SK-N-SH treated with all-trans-retinoic acid at 6 μM for 48 hours (cell line): ENCODE data around the gene MEGF9.

Source experiments
- ATAC-seq: fragments of 200-7000 bp; cut with Tn5 transposase; 3 replicates; pipeline ENCODE4 v1.9.1; 2020; ENCODE audit warnings: mild to moderate bottlenecking, moderate library complexity
- ARNTL ChIP-seq: fragments of 450-650 bp; formaldehyde crosslinking; IDR thresholded peaks from 2 replicates; pipeline ENCODE4 v1.5.0; 2020; ENCODE audit warnings: low read depth, mild to moderate bottlenecking, moderate library complexity, borderline replicate concordance
- BACH2 ChIP-seq: fragments of 250-450 bp; sonication (Bioruptor Pico); IDR thresholded peaks from 2 replicates; pipeline ENCODE4 v1.9.0; 2021; ENCODE audit warnings: mild to moderate bottlenecking, borderline replicate concordance
- CREB5 ChIP-seq: fragments of 250-450 bp; sonication (Bioruptor Pico); IDR thresholded peaks from 2 replicates; pipeline ENCODE4 v1.5.1; 2020; ENCODE audit warnings: low read depth, mild to moderate bottlenecking, moderate library complexity
- CSDC2 ChIP-seq: fragments of 250-450 bp; sonication (Bioruptor Pico); IDR thresholded peaks from 2 replicates; pipeline ENCODE4 v1.5.0; 2020; ENCODE audit warnings: mild to moderate bottlenecking, moderate library complexity
- CSRNP3 ChIP-seq: fragments of 250-450 bp; sonication (Bioruptor Pico); IDR thresholded peaks from 2 replicates; pipeline ENCODE4 v1.5.1; 2021; ENCODE audit warnings: mild to moderate bottlenecking, moderate library complexity
- ESRRG ChIP-seq: fragments of 250-450 bp; sonication (Bioruptor Pico); IDR thresholded peaks from 2 replicates; pipeline ENCODE4 v1.6.1; 2021; ENCODE audit warnings: mild to moderate bottlenecking
- GLIS3 ChIP-seq: fragments of 250-450 bp; sonication (Bioruptor Pico); IDR thresholded peaks from 2 replicates; pipeline ENCODE4 v1.5.0; 2020; ENCODE audit warnings: mild to moderate bottlenecking, moderate library complexity
- ISL1 ChIP-seq: fragments of 250-450 bp; sonication (Bioruptor Pico); IDR thresholded peaks from 2 replicates; pipeline ENCODE4 v2.1.2; 2022; ENCODE audit warnings: mild to moderate bottlenecking, moderate library complexity
- OSR1 ChIP-seq: fragments of 250-450 bp; sonication (Bioruptor Pico); IDR thresholded peaks from 2 replicates; pipeline ENCODE4 v1.8.0; 2022; ENCODE audit warnings: moderate library complexity, mild to moderate bottlenecking, inconsistent platforms
- PATZ1 ChIP-seq: fragments of 250-450 bp; sonication (Bioruptor Pico); IDR thresholded peaks from 2 replicates; pipeline ENCODE4 v1.8.0; 2020; ENCODE audit warnings: mild to moderate bottlenecking, moderate library complexity, borderline replicate concordance
- POU6F1 ChIP-seq: fragments of 250-450 bp; sonication (Bioruptor Pico); IDR thresholded peaks from 2 replicates; pipeline ENCODE4 v1.8.0; 2021; ENCODE audit warnings: low read depth, mild to moderate bottlenecking, moderate library complexity, borderline replicate concordance
- PPARA ChIP-seq: fragments of 250-450 bp; sonication (Bioruptor Pico); IDR thresholded peaks from 2 replicates; pipeline ENCODE4 v1.5.0; 2020; ENCODE audit warnings: mild to moderate bottlenecking, borderline replicate concordance
- RARB ChIP-seq: fragments of 250-450 bp; sonication (Bioruptor Pico); IDR thresholded peaks from 2 replicates; pipeline ENCODE4 v1.8.0; 2021; ENCODE audit warnings: mild to moderate bottlenecking, moderate library complexity
- SNAI2 ChIP-seq: fragments of 250-450 bp; sonication (Bioruptor Pico); IDR thresholded peaks from 2 replicates; pipeline ENCODE4 v1.5.0; 2020; ENCODE audit warnings: mild to moderate bottlenecking, moderate library complexity
- TCF4 ChIP-seq: fragments of 250-450 bp; sonication (Bioruptor Pico); IDR thresholded peaks from 2 replicates; pipeline ENCODE4 v1.8.0; 2021; ENCODE audit warnings: mild to moderate bottlenecking, moderate library complexity, borderline replicate concordance
- TOX ChIP-seq: fragments of 250-450 bp; sonication (Bioruptor Pico); IDR thresholded peaks from 2 replicates; pipeline ENCODE4 v1.8.0; 2021; ENCODE audit warnings: mild to moderate bottlenecking, moderate library complexity, borderline replicate concordance
- TSHZ2 ChIP-seq: fragments of 250-450 bp; sonication (Bioruptor Pico); IDR thresholded peaks from 2 replicates; pipeline ENCODE4 v1.5.0; 2020; ENCODE audit warnings: mild to moderate bottlenecking, moderate library complexity
- ZC3H10 ChIP-seq: fragments of 250-450 bp; sonication (Bioruptor Pico); IDR thresholded peaks from 2 replicates; pipeline ENCODE4 v1.5.1; 2021; ENCODE audit warnings: mild to moderate bottlenecking, moderate library complexity
- ZFP3 ChIP-seq: fragments of 250-450 bp; sonication (Bioruptor Pico); IDR thresholded peaks from 2 replicates; pipeline ENCODE4 v1.5.0; 2020; ENCODE audit warnings: mild to moderate bottlenecking, moderate library complexity
- ZFP30 ChIP-seq: fragments of 450-650 bp; formaldehyde crosslinking; IDR thresholded peaks from 2 replicates; pipeline ENCODE4 v1.5.0; 2022; ENCODE audit warnings: mild to moderate bottlenecking, moderate library complexity
- ZNF565 ChIP-seq: fragments of 450-650 bp; formaldehyde crosslinking; conservative IDR thresholded peaks from 2 replicates; pipeline ENCODE4 v1.5.0; 2020; ENCODE audit warnings: low read depth, mild to moderate bottlenecking, moderate library complexity
- ZNF70 ChIP-seq: fragments of 450-650 bp; formaldehyde crosslinking; IDR thresholded peaks from 2 replicates; pipeline ENCODE4 v1.5.0; 2020; ENCODE audit warnings: mild to moderate bottlenecking, moderate library complexity
- ZNF8 ChIP-seq: fragments of 450-650 bp; formaldehyde crosslinking; IDR thresholded peaks from 2 replicates; pipeline ENCODE4 v1.5.0; 2020; ENCODE audit warnings: mild to moderate bottlenecking, moderate library complexity

The MEGF9 gene

GRCh38 chr9:120714088-120714845 is at the start of gene MEGF9:
MEGF9 (minus strand) TSS chr9:120714470; CDS start chr9:120714358, 112 bp downstream.
- TF ChIP-seq ZFP30 (CRISPR knock-in tag) (no peak), ZC3H10 (CRISPR knock-in tag) (no peak), ZFP3 (CRISPR knock-in tag) (no peak), SNAI2 (CRISPR knock-in tag) (no peak), ZNF70 (CRISPR knock-in tag) (no peak), ZNF8 (CRISPR knock-in tag) (no peak), CSDC2 (CRISPR knock-in tag) (no peak), PPARA (CRISPR knock-in tag) (no peak), RARB (no peak), TCF4 (no peak), TOX (CRISPR knock-in tag) (no peak), GLIS3 (CRISPR knock-in tag) (no peak), ZNF565 (CRISPR knock-in tag) (no peak), ISL1 (CRISPR knock-in tag) (no peak), CSRNP3 (CRISPR knock-in tag) (no peak), OSR1 (CRISPR knock-in tag) (no peak), POU6F1 (CRISPR knock-in tag) (no peak), TSHZ2 (CRISPR knock-in tag) (no peak)
- TF ChIP-seq, all 23 proteins: peak for 0
- ATAC-seq, result peak; percentile 98

GRCh38 chr9:120761006-120761405 is 46.7 kb upstream of the MEGF9 start:
- TF ChIP-seq CSRNP3 (CRISPR knock-in tag) (no peak), ISL1 (CRISPR knock-in tag) (no peak), ZNF565 (CRISPR knock-in tag) (no peak), ZNF8 (CRISPR knock-in tag) (no peak), CREB5 (no peak), ARNTL (CRISPR knock-in tag) (no peak), GLIS3 (CRISPR knock-in tag) (no peak), CSDC2 (CRISPR knock-in tag) (no peak), ZFP30 (CRISPR knock-in tag) (no peak), SNAI2 (CRISPR knock-in tag) (no peak), ZFP3 (CRISPR knock-in tag) (no peak), PATZ1 (CRISPR knock-in tag) (no peak), RARB (no peak), OSR1 (CRISPR knock-in tag) (no peak), BACH2 (no peak), POU6F1 (CRISPR knock-in tag) (no peak), ZNF70 (CRISPR knock-in tag) (no peak), ESRRG (CRISPR knock-in tag) (no peak), ZC3H10 (CRISPR knock-in tag) (no peak), TCF4 (no peak)
- ATAC-seq, result no peak
